Measurements from ENCODE around the gene AATK. TPM values are rescaled to one million over a fixed set of nuclear protein-coding genes. Genes with fewer than 3 reads are reported as not detected.

Gene AATK
- total and polyA plus RNA-seq, 12 donors, result 1.5 to 8.5 (median 6.2) TPM

- no peak overlapping the region for H3K27ac ChIP-seq
- WGBS, 2 donors, result 91% methylated on average over 43 of the region's 43 CpGs
- intact Hi-C loops (cut with DNase I), result no loop called here
- ATAC-seq (no peak), DNase-seq (no peak)
- TF ChIP-seq, protein P1, sequence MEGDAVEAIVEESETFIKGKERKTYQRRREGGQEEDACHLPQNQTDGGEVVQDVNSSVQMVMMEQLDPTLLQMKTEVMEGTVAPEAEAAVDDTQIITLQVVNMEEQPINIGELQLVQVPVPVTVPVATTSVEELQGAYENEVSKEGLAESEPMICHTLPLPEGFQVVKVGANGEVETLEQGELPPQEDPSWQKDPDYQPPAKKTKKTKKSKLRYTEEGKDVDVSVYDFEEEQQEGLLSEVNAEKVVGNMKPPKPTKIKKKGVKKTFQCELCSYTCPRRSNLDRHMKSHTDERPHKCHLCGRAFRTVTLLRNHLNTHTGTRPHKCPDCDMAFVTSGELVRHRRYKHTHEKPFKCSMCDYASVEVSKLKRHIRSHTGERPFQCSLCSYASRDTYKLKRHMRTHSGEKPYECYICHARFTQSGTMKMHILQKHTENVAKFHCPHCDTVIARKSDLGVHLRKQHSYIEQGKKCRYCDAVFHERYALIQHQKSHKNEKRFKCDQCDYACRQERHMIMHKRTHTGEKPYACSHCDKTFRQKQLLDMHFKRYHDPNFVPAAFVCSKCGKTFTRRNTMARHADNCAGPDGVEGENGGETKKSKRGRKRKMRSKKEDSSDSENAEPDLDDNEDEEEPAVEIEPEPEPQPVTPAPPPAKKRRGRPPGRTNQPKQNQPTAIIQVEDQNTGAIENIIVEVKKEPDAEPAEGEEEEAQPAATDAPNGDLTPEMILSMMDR (IDR thresholded peaks at IDR 0.05), result no peak
- peaks cover 0 to 23% (median 12%) of the 10 kb centered on the region in 9 donors for H3K4me1 ChIP-seq
- no peaks in the 10 kb centered on the region for H3K36me3 ChIP-seq
- H3K9me3 ChIP-seq, result no peaks in the 10 kb centered on the region
- H3K4me3 ChIP-seq, result peak overlapping the region in 3 of 10 donors; percentile 57 to 61 (median 58)
- H3K27me3 ChIP-seq, result peaks cover 0 to 7% (median 0%) of the 10 kb centered on the region in 7 donors
Measured at GRCh38 chr17:81158688-81159590, 7.1 kb downstream of the AATK start.

DNA sequence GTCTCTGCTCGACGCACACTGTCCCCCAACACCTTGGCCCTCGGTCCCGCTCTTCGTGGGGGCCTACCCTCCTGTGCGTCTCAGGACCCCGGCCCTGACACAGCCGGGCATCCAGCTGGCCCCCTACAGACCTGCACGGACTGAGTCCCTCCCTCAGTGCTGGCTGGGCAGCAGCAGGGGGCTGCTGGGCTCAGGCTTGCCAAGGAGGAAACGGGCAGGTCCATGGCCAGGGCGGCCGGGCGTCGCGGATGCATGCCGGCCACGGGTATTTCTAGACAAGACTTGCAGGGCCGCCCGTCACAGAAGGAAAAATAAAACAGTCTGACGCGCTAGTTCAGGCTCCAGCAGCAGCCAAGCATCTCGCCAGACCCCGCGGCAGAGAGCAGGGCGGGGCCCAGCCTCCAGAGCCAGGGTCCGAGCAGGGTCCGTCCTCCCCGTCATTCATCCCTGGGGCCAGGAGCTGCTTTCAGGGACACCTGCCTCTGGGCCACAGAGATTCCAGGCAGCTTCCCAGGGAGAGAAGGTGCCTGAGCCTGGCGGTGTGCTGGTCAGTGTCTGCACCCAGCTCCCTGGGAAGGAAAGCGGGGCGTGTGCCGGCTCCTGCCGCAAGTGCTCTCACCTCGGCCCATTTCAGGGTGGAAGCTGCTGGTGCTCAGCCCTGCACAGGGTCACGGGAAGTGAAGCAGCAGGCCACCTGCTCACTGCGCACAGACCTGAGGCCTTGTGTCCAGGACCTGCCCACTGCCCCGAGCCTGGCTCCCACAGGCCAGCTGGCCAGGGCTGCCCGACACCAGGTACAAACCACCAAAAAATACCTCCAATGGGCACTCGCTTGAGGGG lies 8.0 kb downstream of the AATK start:
- Histone ChIP-seq H3K9me3 (no peaks in the 10 kb centered on the region), H3K27ac (no peak overlapping the region), H3K4me1 (peaks cover 0 to 31% (median 12%) of the 10 kb centered on the region in 9 donors), H3K27me3 (no peaks in the 10 kb centered on the region), H3K4me3 (no peak overlapping the region), H3K36me3 (no peaks in the 10 kb centered on the region)
- TF ChIP-seq, protein P1 (IDR thresholded peaks at IDR 0.05), result no peak
- DNase-seq (no peak), ATAC-seq (no peak)
- intact Hi-C loops (cut with DNase I), result no loop called here
- WGBS, 2 donors, result 88 to 93% methylated on average over 39 of the region's 39 CpGs

- TF ChIP-seq, protein P1 (IDR thresholded peaks at IDR 0.05), result no peak
- H3K4me3 ChIP-seq, result no peak overlapping the region
- no peaks in the 10 kb centered on the region for H3K27me3 ChIP-seq
- WGBS, 2 donors, result 91 to 95% methylated on average over 38 of the region's 38 CpGs
- no peaks in the 10 kb centered on the region for H3K9me3 ChIP-seq
- H3K4me1 ChIP-seq, result peaks cover 0 to 41% (median 12%) of the 10 kb centered on the region in 9 donors
- DNase-seq (no peak), ATAC-seq (no peak)
- no peak overlapping the region for H3K27ac ChIP-seq
- no peaks in the 10 kb centered on the region for H3K36me3 ChIP-seq
- intact Hi-C loops (cut with DNase I), result no loop called here
Measured at GRCh38 chr17:81156866-81157805, 8.9 kb downstream of the AATK start.
